Measurements from ENCODE around the gene MAP3K19. TPM values are rescaled to one million over a fixed set of nuclear protein-coding genes. Genes with fewer than 3 reads are reported as not detected.
"Not testable (repeated sequence)": the region's sequence is repeated elsewhere in the genome, so short reads cannot be mapped to it uniquely, and the experiment has no call there.

MAP3K19 gene
- total RNA-seq, 1 donor = under 0.01 TPM

- peak in 1 of 3 donors; percentile 5 for DNase-seq (ENCODE audit: low read depth in 2 of 3, low spot score in 2 of 3)
Observed at GRCh38 chr2:135052997-135053474, 5.8 kb upstream of the MAP3K19 start.

DNA sequence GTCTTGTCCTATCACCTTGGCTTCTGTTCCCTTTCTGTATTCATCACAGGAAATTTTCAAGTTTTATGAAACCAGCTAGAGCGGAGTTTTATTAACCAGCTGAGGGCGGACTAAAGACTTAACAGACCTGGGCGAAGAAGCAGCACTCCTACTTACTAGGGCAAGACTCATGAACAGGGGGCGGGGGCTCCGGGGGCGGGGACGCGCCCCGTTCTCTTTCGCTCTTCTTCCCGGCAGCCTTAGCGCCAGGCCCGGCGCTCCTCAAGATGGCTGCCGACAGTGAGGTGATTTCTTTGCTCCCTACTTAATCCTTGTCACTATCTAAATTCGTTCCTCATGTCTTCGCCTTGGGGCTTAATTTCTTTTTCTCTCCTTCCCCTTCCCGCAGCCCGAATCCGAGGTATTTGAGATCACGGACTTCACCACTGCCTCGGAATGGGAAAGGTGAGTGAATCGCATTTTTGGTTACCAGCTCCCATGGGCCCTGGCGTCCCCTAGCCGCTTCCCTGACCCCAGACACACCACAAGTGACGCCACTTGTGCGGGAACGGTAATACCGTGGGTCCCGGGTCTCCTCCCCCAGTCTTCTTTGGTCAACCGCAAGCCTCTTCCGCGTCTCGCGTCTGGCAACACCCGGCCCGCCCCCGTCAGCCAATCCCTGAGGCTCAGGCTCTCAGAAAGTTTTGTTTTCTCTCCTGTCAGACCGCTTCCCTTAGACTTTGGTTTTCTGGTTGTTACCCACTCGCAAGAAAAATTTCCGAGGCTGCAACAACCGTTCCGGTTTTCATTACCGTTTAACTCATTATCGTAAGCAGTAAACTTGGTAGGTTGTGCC lies 5.0 kb upstream of the MAP3K19 start, which contains the start of gene RAB3GAP1:
TSS of gene RAB3GAP1 (plus strand) at position 251 of the 835 bp plus-strand sequence. CDS start at position 267, 16 bp downstream.
- peak; percentile 84 to 93 (median 90) for DNase-seq (ENCODE audit: low read depth in 2 of 3, low spot score in 2 of 3)

GRCh38 chr2:135050684-135051083 lies 3.4 kb upstream of the MAP3K19 start:
- DNase-seq (ENCODE audit: low read depth in 2 of 3, low spot score in 2 of 3) = no peak

- no peak for DNase-seq (ENCODE audit: low read depth in 2 of 3, low spot score in 2 of 3)
Observed at GRCh38 chr2:135050132-135050531, 2.9 kb upstream of the MAP3K19 start.

DNA sequence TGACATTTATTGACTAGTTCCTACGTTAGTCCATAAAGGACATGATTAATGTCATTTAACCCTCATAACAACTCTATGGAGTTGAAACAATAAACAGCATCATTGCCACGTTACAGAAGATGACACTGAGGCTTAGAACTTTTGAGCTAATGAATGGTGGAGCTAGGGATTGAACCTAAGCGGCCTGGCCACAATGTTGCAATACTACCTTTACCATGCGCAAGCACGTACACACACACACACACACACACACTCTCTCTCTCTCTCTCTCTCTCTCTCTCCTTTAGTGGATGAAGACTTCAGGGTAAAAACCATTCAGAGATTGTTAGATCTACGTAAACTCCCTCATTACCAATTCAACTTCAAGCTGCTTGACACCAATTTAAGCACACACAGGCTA lies 875 bp upstream of the MAP3K19 start:
- no peak for DNase-seq (ENCODE audit: low read depth in 2 of 3, low spot score in 2 of 3)

DNA sequence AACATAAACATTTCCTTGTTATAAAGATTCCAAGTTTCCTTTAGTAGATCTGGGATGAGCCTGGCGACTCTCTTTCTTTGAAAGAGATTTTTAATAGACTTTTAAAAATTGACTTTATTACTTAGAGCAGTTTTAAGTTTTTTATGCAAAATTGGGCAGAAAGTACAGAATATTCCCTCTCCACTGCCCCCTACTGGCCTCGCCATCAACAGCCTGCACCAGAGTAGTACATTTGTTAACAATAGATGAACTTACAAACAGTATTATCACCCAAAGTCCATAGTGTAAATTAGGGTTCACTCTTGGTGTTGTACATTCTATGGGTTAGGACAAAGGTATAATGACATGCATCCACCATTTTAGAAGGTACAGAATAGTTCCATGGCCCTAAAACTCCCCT lies 3.9 kb downstream of the MAP3K19 start:
- peak in 1 of 3 donors; percentile 4 for DNase-seq (ENCODE audit: low read depth in 2 of 3, low spot score in 2 of 3)

DNA sequence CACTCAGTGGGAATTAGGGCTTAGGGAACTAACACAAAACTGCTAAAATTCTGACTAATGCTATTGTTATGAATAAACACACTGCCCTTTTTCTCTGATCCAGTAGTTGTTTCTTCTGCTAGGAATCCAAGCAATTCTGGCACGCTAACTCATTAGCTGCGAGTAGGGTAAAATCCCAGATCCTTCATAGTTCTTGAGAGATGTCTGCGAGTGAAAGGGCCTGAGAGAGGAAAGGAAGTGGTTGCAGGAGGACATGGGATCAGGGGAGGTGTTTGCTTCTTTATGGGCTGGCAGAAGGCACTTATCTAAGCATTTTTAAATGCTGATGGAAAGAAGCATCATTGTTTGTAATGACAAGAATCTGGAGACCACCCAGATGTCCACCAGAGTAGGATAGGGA lies 9.4 kb downstream of the MAP3K19 start:
- no peak for DNase-seq (ENCODE audit: low read depth in 2 of 3, low spot score in 2 of 3)

DNA sequence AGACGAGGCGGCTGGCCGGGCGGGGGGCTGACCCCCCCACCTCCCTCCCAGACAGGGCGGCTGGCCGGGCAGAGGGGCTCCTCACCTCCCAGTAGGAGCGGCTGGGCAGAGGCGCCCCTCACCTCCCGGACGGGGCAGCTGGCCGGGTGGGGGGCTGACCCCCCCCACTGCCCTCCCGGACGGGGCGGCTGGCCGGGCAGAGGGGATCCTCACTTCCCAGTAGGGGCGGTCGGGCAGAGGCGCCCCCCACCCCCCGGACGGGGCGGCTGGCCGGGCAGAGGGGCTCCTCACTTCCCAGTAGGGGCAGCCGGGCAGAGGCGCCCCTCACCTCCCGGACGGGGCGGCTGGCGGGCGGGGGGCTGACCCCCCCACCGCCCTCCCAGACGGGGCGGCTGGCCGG lies 14.0 kb downstream of the MAP3K19 start:
- not testable (repeated sequence) for DNase-seq (ENCODE audit: low read depth in 2 of 3, low spot score in 2 of 3)

DNA sequence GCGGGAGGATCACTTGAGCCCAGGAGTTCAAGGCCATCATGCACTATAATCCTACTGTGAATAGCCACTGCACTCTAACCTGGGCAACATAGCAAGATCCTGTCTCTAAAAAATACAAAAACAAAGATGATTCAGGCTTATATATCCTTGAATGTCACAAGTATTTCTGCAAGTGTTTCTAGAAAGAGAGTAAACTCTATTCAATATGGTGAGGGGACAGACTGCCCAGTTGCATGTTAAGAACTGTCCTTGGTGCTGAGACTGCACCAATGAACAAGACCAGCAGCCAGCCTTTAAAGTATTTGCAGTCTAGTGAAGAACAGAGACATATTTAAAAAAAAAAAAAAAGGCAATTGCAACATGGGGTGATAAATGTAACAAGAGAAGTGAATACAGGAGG lies 16.4 kb downstream of the MAP3K19 start:
- peak in 2 of 3 donors; percentile 7 to 47 for DNase-seq (ENCODE audit: low read depth in 2 of 3, low spot score in 2 of 3)

GRCh38 chr2:135029481-135030134 lies 17.6 kb downstream of the MAP3K19 start:
- DNase-seq (ENCODE audit: low read depth in 2 of 3, low spot score in 2 of 3) = no peak

DNA sequence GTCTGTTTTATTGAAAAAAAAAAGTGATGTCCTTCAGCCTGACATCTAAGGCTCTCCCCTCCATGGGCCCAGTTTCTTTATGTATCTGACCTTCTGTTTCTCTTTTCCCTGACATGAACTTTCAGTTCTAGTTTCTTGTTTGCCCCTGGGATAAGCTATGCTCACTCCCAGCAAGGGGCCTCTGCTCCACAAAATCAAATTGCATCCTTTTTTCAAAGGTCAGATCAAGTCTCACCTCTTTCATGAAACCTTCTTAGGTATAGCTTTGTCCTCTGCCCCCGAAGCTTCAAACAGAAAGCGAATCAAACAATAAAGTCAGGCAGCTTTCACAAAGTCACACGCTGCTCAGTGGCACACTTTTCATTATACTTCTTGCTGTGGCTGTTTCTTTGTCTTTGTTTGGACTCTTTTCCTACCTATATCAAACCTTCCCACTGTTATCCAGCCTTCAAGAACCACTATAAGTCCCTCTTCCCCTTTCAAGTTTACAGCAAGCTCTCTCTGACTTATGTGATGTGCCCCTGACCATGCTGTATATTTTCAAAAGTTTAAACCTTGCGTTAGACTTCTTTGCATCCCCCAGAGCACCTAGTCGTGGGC lies 23.3 kb downstream of the MAP3K19 start:
- no peak for DNase-seq (ENCODE audit: low read depth in 2 of 3, low spot score in 2 of 3)

DNA sequence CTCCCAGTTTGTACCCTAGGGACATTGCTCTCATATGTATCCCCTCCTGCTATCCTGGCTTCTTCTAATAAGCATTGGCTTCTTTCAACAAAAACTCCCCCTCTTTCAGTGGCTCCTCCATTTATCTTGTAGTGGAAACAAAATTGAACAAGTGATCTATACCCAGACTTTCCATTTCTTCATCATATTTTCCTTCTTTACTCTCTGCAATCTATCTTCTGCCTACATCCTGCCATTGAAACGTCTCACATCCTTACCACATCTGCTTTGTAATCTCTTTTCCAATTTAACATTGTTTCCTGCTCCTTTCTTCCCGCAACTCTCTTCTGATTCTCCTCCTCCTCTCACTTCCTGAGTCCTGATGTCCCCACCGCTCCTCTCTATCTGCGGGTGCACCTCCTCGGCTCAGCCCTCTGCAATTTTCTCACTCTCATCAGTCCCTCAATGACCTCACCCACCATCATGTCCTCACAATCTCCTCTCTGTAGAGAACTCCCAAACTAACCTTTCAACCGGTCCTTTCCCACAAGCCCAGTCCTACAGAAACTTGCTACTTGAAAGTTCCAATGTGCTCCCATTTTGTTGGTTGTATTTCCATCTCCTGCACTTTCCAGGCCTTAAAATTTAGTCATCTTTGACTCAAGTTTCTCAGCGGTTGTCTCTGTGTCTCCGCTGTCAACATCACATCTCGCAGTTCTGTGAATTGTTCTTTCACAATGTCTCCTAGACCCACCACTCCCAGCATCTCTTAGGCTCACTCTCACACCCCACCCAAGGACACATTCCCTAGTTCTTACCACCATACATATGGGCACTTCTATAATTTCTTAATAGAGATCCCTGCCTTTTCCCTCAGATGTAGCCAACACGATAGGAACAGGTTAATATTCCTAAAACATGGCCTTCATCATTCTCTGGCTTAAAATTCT lies 24.0 kb downstream of the MAP3K19 start:
- DNase-seq (ENCODE audit: low read depth in 2 of 3, low spot score in 2 of 3) = no peak

DNA sequence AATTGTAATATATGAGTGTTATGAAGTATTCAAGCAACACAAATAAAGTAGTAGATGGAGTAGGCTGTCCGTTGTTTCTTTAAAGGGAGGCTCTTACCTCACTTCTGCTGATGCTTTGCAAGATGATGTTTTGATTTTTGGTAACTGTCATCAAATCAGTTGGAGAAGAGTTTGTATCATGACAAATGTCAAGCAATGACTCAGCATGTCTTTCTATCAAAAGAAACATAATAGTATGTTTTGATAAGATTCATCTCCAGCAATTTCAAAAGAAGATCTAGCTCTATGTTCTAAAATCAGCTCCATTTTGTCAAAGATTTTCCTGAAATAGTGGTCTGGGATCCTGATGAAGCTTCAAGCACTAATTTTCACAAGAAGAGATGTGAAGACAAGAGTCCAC lies 25.6 kb downstream of the MAP3K19 start:
- no peak for DNase-seq (ENCODE audit: low read depth in 2 of 3, low spot score in 2 of 3)

- DNase-seq (ENCODE audit: low read depth in 2 of 3, low spot score in 2 of 3) = no peak
Observed at GRCh38 chr2:135011633-135012032, 35.6 kb downstream of the MAP3K19 start.

DNA sequence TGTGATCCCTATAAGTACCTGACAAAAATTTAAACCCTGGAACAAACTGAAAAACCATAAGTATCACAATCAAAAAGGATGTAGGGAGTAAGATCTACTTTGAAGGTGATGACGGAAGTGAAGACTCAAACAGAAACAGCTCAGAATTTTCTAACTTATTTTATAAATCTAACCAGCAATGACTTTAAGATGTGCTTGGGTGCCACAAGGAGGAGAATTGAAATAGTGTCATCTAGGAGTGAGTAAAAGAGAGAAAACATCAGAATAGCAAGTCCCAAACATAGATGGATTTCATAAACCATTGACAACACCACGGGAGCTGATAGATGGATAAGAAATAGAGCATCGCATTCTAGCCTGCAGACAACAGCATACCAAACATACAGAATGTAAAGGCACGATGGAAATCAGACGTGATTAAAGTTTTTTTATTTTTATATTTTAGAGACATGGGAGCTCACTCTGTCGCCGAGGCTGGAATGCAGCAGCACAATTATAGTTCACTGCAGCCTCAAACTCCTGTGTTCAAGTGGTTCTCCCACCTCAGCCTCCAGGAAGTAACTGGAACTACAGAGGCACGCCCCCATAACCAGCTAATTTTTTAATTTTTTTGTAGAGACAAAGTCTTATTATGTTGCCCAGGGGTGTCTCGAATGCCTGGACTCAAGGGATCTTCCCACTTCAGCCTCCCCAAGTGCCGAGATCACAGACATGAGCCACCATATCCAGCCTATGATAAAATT lies 36.9 kb downstream of the MAP3K19 start:
- DNase-seq (ENCODE audit: low read depth in 2 of 3, low spot score in 2 of 3) = no peak

- DNase-seq (ENCODE audit: low read depth in 2 of 3, low spot score in 2 of 3) = no peak
Observed at GRCh38 chr2:135009339-135009738, 37.9 kb downstream of the MAP3K19 start.

GRCh38 chr2:135005753-135006152 lies 41.5 kb downstream of the MAP3K19 start:
- DNase-seq (ENCODE audit: low read depth in 2 of 3, low spot score in 2 of 3) = no peak

DNA sequence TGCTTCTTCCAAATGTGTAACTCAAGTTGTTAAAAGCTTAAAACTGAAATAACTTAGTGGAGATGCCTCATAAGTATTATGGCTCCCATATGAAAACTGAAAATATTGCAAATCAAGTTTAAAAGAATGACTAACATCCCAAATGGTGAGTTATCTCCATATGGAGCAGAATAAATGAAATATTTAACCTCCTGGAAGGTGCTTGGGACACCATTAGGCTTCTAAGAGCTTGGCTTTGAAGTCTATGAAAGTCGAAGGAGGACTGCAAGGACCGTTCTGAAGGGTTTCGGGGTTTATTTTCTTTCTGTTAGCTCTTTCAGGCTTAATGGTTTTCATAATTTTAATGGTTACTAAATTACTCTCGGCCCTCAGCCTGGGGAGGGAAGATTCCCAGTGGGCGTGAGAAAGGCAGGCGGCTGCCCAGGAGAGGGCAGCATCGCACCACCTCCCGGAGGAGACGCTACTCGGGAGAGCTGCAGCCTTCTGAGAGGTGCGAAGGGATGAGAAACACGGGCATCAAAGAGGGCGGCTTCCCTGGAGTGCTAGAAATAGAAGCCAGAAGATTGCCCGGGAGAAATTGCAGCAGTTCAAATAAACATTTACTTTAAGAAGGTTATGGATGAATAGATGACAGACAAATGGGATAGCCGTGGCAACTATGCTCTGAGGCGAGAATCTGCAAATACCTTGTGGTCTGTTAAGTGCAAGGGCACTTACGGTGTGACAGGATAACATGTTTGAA lies 43.1 kb downstream of the MAP3K19 start:
- peak; percentile 41 to 76 (median 55) for DNase-seq (ENCODE audit: low read depth in 2 of 3, low spot score in 2 of 3)

DNA sequence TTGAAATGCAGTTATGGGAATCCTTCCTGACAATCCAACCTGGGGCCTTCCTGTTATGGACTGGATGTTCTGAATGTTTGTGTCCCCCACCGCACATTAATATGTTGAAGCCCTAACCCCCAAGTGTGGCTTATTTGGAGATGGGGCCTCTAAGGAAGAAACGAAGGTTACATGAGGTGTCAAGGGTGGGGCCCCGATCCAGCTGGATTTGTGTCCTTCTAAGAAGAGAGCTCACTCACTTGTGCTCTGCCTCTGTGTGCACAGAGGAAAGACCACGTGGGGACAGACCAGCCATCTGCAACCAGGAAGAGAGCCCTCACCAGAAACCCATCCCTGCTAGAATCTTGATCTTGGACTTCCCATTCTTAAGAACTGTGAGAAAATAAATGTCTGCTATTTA lies 44.4 kb downstream of the MAP3K19 start:
- DNase-seq (ENCODE audit: low read depth in 2 of 3, low spot score in 2 of 3) = no peak

Data from hematopoietic multipotent progenitor cell (in vitro differentiated cells).